Calu3 (cell line): ENCODE measurements around the gene OR1L8. TPM values are rescaled to one million over a fixed set of nuclear protein-coding genes. Genes with fewer than 3 reads are reported as not detected.
"Not testable (repeated sequence)": the region's sequence is repeated elsewhere in the genome, so short reads cannot be mapped to it uniquely, and the experiment has no call there.

Source experiments
- BruUV-seq: library from RNA; stranded (reverse); fragments of 400-500 nt; replicated peaks from 2 replicates; lab custom pipeline; 2021; lab: Mats Ljungman, UMichigan
- CTCF ChIA-PET: fragments of 300-600 bp; sonication (Branson Sonifier 250); formaldehyde crosslinking; loops from one replicate; lab custom pipeline; 2022; ENCODE audit warnings: antibody characterized with exemption; lab: Charles Lee
- DNase-seq: peaks from one replicate; pipeline ENCODE4 v3.0.0; 2022
- H3K27ac Mint-ChIP-seq: one replicate; pipeline ENCODE4 v1.8.0; 2022; ENCODE audit warnings: mixed read lengths; ENCODE audit not compliant: unreplicated experiment
- H3K27me3 Mint-ChIP-seq: one replicate; pipeline ENCODE4 v1.8.0; 2022; ENCODE audit warnings: mixed read lengths; ENCODE audit not compliant: unreplicated experiment
- H3K36me3 Mint-ChIP-seq: one replicate; pipeline ENCODE4 v1.8.0; 2022; ENCODE audit warnings: mild to moderate bottlenecking, moderate library complexity, mixed read lengths; ENCODE audit not compliant: insufficient read depth, unreplicated experiment
- H3K4me1 Mint-ChIP-seq: one replicate; pipeline ENCODE4 v1.8.0; 2022; ENCODE audit warnings: mild to moderate bottlenecking, low read depth, mixed read lengths; ENCODE audit not compliant: unreplicated experiment
- H3K4me3 Mint-ChIP-seq: one replicate; pipeline ENCODE4 v1.8.0; 2022; ENCODE audit warnings: mild to moderate bottlenecking, low read depth, moderate library complexity, mixed read lengths; ENCODE audit not compliant: unreplicated experiment
- H3K9me3 Mint-ChIP-seq: one replicate; pipeline ENCODE4 v1.8.0; 2022; ENCODE audit warnings: low read depth, mixed read lengths; ENCODE audit not compliant: unreplicated experiment
- CTCF ChIP-seq: fragments of 200-600 bp; IDR thresholded peaks from one replicate; pipeline ENCODE4 v1.8.0; 2022; ENCODE audit warnings: antibody characterized with exemption; ENCODE audit not compliant: unreplicated experiment
- intact Hi-C: fragments of 100-400 bp; cut with micrococcal nuclease; formaldehyde crosslinking; loops from one replicate; pipeline ENCODE4 v1.10.0; 2022; ENCODE audit not compliant: unreplicated experiment
- total RNA-seq: library from RNA; stranded (reverse); gene quantifications from 2 replicates; pipeline ENCODE4 v1.2.3, GENCODE V29; 2022

Gene OR1L8
- total RNA-seq, 1 experiment from 2014 or later: not detected

- no peak within 1 kb of the TSS for H3K27ac Mint-ChIP-seq
- no peaks in the 10 kb centered on the region for H3K36me3 Mint-ChIP-seq
- intact Hi-C loops: no loop called here
- CTCF ChIA-PET: no interaction called here
- DNase-seq: no peak
- H3K4me1 Mint-ChIP-seq: no peaks in the 10 kb centered on the region
- no TSS peak for BruUV-seq
- peaks cover 60% of the 10 kb centered on the region for H3K27me3 Mint-ChIP-seq
- H3K9me3 Mint-ChIP-seq: no peaks in the 10 kb centered on the region
- no peak within 1 kb of the TSS for H3K4me3 Mint-ChIP-seq
- TF ChIP-seq CTCF: no peak
Observed at GRCh38 chr9:122552812-122553211, 30.4 kb downstream of the OR1L8 start, which contains the start of gene OR1N2. OR1N2 (plus strand) TSS chr9:122553112; CDS start chr9:122553212, 100 bp downstream.

DNA sequence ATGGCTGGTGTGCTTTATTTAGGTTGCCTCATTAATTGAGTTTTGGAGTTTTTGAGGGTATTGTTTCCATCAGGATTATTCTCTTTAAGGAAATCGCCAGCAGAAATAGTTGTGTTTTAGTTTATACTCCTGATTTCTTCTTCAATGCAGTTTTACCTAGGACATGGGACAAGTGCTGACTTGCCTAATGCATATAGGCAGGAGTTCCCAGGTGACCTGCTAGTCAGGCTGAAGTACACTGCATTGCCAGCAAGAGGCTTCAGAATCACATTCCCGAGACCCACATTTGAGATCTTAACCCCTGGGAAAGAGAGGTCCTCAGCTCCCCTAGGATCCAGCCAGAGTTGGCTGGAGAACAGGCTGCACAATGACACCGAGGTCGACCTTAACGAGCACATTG is 31.8 kb downstream of the OR1L8 start:
- no peak overlapping the region for H3K4me3 Mint-ChIP-seq
- no peaks in the 10 kb centered on the region for H3K36me3 Mint-ChIP-seq
- no peak for DNase-seq
- no peak overlapping the region for H3K27ac Mint-ChIP-seq
- BruUV-seq: no TSS peak
- H3K4me1 Mint-ChIP-seq: no peaks in the 10 kb centered on the region
- peaks cover 60% of the 10 kb centered on the region for H3K27me3 Mint-ChIP-seq
- intact Hi-C loops: no loop called here
- no peak for TF ChIP-seq CTCF
- no peaks in the 10 kb centered on the region for H3K9me3 Mint-ChIP-seq
- CTCF ChIA-PET: interaction anchor here (0.7 kb wide), 1 partner anchor 22 kb away, joined by 3 read pairs; no protein-coding TSS in a partner anchor

- BruUV-seq: no TSS peak
- H3K27me3 Mint-ChIP-seq: peaks cover 27% of the 10 kb centered on the region
- H3K27ac Mint-ChIP-seq: no peak overlapping the region
- H3K9me3 Mint-ChIP-seq: no peaks in the 10 kb centered on the region
- H3K4me3 Mint-ChIP-seq: no peak overlapping the region
- H3K4me1 Mint-ChIP-seq: no peaks in the 10 kb centered on the region
- CTCF ChIA-PET: no interaction called here
- DNase-seq: no peak
- H3K36me3 Mint-ChIP-seq: no peaks in the 10 kb centered on the region
- no peak for TF ChIP-seq CTCF
- intact Hi-C loops: no loop called here
Observed at GRCh38 chr9:122546196-122546595, 37.0 kb downstream of the OR1L8 start.

DNA sequence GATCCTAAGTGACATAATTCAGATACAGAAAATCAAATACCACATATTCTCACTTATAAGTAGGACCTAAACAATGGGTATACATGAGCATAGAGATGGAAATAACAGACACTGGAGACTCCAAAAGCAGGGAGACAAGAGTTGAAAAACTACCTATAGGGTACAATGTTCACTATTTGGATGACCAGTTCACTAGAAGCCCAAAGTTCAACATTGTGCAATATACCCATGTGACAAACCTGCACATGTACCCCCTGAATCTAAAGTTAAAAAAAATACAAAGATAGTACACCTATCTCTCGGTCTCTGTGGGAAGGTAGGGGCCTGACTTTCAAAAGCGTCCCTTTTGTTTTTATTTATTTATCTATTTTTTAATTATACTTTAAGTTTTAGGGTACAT is 44.4 kb downstream of the OR1L8 start:
- BruUV-seq: no TSS peak
- intact Hi-C loops: no loop called here
- no peak for TF ChIP-seq CTCF

GRCh38 chr9:122537066-122537465 is 46.1 kb downstream of the OR1L8 start:
- H3K4me3 Mint-ChIP-seq, BruUV-seq, H3K4me1 Mint-ChIP-seq, H3K27ac Mint-ChIP-seq, DNase-seq, CTCF ChIA-PET, H3K9me3 Mint-ChIP-seq, H3K36me3 Mint-ChIP-seq, intact Hi-C loops: not testable (repeated sequence)
- peaks cover 59% of the 10 kb centered on the region for H3K27me3 Mint-ChIP-seq

More for the DNA sequence above, 44.4 kb downstream of the OR1L8 start:
- H3K27ac Mint-ChIP-seq: no peak overlapping the region
- CTCF ChIA-PET: interaction anchor here (0.8 kb wide), 1 partner anchor 183 kb away, joined by 9 read pairs; no protein-coding TSS in a partner anchor
- H3K4me1 Mint-ChIP-seq: no peaks in the 10 kb centered on the region
- H3K4me3 Mint-ChIP-seq: no peak overlapping the region
- H3K36me3 Mint-ChIP-seq: no peaks in the 10 kb centered on the region
- DNase-seq: no peak
- peaks cover 44% of the 10 kb centered on the region for H3K27me3 Mint-ChIP-seq
- no peaks in the 10 kb centered on the region for H3K9me3 Mint-ChIP-seq
